Naive B cell (primary cell): ENCODE measurements around the gene WARS2. TPM values are rescaled to one million over a fixed set of nuclear protein-coding genes. Genes with fewer than 3 reads are reported as not detected.
A peak's percentile ranks its signal among the peaks of the same experiment; 100 is the strongest.
"Not testable (repeated sequence)": the region's sequence is repeated elsewhere in the genome, so short reads cannot be mapped to it uniquely, and the experiment has no call there.

ENCODE experiments used
- ATAC-seq, 2 donors: fragments of 150-1000 bp; cut with Tn5 transposase; 2 replicates each; pipeline ENCODE4 v1.10.0; 2021; ENCODE audit warnings: low read depth in 2 of 2, mild to moderate bottlenecking in 2 of 2, moderate library complexity in 2 of 2
- DNase-seq: peaks from one replicate; pipeline ENCODE4 v3.0.0; 2022
- H3K27ac Mint-ChIP-seq, 6 donors: one replicate each; pipeline ENCODE4 v1.8.0; 2020 to 2022; ENCODE audit warnings: mild to moderate bottlenecking in 6 of 6, mixed read lengths in 6 of 6, moderate library complexity in 5 of 6, inconsistent platforms in 2 of 6
- H3K27me3 Mint-ChIP-seq, 3 donors: one replicate each; pipeline ENCODE4 v1.8.0; 2021 to 2022; ENCODE audit warnings: mixed read lengths in 3 of 3, mild to moderate bottlenecking in 1 of 3
- H3K36me3 Mint-ChIP-seq, 2 donors: one replicate each; pipeline ENCODE4 v1.8.0; 2020 to 2022; ENCODE audit warnings: mixed read lengths in 2 of 2, inconsistent platforms in 1 of 2, mild to moderate bottlenecking in 1 of 2
- H3K4me1 Mint-ChIP-seq, 3 donors: one replicate each; pipeline ENCODE4 v1.8.0; 2020 to 2022; ENCODE audit warnings: mixed read lengths in 3 of 3, inconsistent platforms in 1 of 3, mild to moderate bottlenecking in 1 of 3, moderate library complexity in 1 of 3
- H3K4me3 Mint-ChIP-seq, 8 donors: one replicate each; pipeline ENCODE4 v1.8.0; 2020 to 2022; ENCODE audit warnings: mild to moderate bottlenecking in 8 of 8, mixed read lengths in 8 of 8, moderate library complexity in 8 of 8, inconsistent platforms in 2 of 8
- H3K9me3 Mint-ChIP-seq, 7 donors: one replicate each; pipeline ENCODE4 v1.8.0; 2020 to 2022; ENCODE audit warnings: mixed read lengths in 7 of 7, mild to moderate bottlenecking in 5 of 7, inconsistent platforms in 2 of 7, moderate library complexity in 1 of 7
- polyA plus RNA-seq, 6 donors: library from polyadenylated mRNA; unstranded; fragments of 300-500 nt; fragmentation: Illumina TruSeq; gene quantifications; one replicate each; pipeline ENCODE4 v1.2.3, GENCODE V29; 2021; ENCODE audit warnings: low read depth in 6 of 6

Gene WARS2
- polyA plus RNA-seq, 6 donors from 2014 or later, result 6.2 to 21.3 (median 19.1) TPM

DNA sequence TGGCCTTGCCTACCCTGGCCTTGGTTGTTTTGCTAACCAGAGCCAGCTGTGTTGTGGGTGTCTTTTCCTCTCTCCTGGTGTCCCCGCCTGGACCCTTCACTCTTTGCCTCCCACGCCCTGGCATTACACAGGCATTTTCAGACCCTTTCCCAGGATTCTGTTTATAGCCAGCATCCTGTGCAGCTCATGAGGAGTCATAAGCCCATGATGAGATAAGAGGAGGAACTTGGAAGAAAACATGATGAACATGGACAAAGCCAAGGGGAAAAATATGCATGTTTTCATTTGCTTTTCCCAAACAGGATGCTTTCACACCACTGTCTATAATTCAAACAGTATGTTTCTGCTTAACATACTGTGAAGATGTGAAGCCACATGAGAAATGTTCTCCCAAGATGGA lies 18.7 kb upstream of the WARS2 start:
- Mint-ChIP-seq H3K36me3 (peaks cover 40 to 53% of the 10 kb centered on the region in 2 donors), H3K27ac (peak overlapping the region in 1 of 6 donors; percentile 26), H3K9me3 (peaks cover 0 to 11% (median 4%) of the 10 kb centered on the region in 7 donors), H3K27me3 (no peaks in the 10 kb centered on the region), H3K4me1 (peaks cover 3 to 9% (median 7%) of the 10 kb centered on the region in 3 donors), H3K4me3 (no peak overlapping the region)
- no peak for DNase-seq
- no peak for ATAC-seq

DNA sequence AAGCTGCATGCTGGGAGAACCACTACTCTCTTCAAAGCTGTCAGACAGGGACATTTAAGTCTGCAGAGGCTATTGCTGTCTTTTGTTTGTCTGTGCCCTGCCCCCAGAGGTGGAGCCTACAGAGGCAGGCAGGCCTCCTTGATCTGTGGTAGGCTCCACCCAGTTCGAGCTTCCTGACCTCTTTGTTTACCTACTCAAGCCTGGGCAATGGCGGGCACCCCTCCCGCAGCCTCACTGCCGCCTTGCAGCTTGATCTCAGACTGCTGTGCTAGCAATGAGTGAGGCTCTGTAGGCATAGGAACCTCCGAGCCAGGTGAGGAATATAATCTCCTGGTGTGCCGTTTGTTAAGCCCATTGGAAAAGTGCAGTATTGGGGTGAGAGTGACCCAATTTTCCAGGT lies 16.3 kb upstream of the WARS2 start:
- not testable (repeated sequence) for DNase-seq, H3K27ac Mint-ChIP-seq, ATAC-seq, H3K4me3 Mint-ChIP-seq, H3K27me3 Mint-ChIP-seq
- peaks cover 33 to 49% of the 10 kb centered on the region in 2 donors for H3K36me3 Mint-ChIP-seq
- H3K4me1 Mint-ChIP-seq, result peaks cover 3 to 13% (median 8%) of the 10 kb centered on the region in 3 donors
- peaks cover 0 to 11% (median 4%) of the 10 kb centered on the region in 7 donors for H3K9me3 Mint-ChIP-seq

DNA sequence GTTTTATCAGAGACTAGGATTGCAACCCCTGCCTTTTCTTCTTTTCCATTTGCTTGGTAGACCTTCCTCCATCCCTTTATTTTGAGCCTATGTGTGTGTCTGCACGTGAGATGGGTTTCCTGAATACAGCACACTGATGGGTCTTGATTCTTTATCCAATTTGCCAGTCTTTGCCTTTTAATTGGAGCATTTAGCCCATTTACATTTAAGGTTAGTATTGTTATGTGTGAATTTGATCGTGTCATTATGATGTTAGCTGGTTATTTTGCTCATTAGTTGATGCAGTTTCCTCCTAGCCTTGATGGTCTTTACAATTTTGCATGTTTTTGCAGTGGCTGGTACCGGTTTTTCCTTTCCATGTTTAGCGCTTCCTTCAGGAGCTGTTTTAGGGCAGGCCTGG lies 14.6 kb upstream of the WARS2 start:
- H3K36me3 Mint-ChIP-seq, result peaks cover 33 to 44% of the 10 kb centered on the region in 2 donors
- peaks cover 3 to 13% (median 8%) of the 10 kb centered on the region in 3 donors for H3K4me1 Mint-ChIP-seq
- peaks cover 0 to 11% (median 4%) of the 10 kb centered on the region in 7 donors for H3K9me3 Mint-ChIP-seq
- not testable (repeated sequence) for H3K27me3 Mint-ChIP-seq, ATAC-seq, H3K4me3 Mint-ChIP-seq, DNase-seq
- H3K27ac Mint-ChIP-seq, result peak overlapping the region in 1 of 6 donors; percentile 70

DNA sequence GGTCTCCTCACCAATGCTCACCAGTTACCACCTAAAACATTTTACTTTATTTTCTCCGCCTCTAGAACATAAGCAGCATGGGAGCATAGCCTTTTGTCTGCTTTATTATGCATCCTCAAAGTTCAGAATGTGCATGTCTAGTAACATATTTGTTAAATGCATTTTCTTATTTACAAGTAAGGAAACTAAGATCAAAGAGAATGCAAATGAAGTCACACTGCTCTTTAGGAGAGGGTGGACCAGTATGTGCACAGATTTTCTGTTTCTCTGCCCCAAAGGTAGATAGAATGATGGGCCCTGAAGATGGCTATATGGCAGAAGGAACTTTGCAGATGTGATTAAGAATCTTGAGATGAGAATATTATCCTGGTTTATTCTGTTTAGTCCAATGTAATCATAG lies 9.7 kb upstream of the WARS2 start:
- H3K9me3 Mint-ChIP-seq, result peaks cover 0 to 3% (median 0%) of the 10 kb centered on the region in 7 donors
- H3K36me3 Mint-ChIP-seq, result peaks cover 13 to 17% of the 10 kb centered on the region in 2 donors
- peaks cover 3 to 9% (median 4%) of the 10 kb centered on the region in 3 donors for H3K4me1 Mint-ChIP-seq
- no peak for DNase-seq
- ATAC-seq, result no peak
- H3K4me3 Mint-ChIP-seq, result no peak overlapping the region
- no peaks in the 10 kb centered on the region for H3K27me3 Mint-ChIP-seq
- no peak overlapping the region for H3K27ac Mint-ChIP-seq

DNA sequence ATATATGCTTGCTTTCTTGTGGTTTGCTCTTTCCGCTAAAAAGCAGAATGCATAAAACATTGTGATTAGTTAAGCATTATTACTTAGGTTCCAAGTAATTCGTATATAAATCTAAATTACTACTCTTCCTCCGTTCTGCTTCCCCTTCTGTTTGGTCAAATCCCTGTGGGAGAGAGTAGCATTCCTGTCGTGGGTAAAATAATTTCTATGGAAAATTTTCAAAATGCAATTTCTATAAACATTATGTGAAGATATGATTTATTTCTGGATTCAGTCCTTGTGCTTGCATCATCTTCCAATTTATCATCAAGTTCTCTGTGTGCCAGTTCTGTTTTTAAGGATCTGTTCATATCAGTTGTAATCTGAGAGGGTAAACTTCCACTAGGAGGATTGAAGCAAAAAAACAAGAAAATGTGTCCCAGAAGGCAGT lies 7.2 kb upstream of the WARS2 start:
- Mint-ChIP-seq H3K4me1 (peaks cover 0 to 4% (median 3%) of the 10 kb centered on the region in 3 donors), H3K36me3 (peaks cover 0 to 9% of the 10 kb centered on the region in 2 donors), H3K27ac (no peak overlapping the region), H3K27me3 (no peaks in the 10 kb centered on the region), H3K9me3 (no peaks in the 10 kb centered on the region), H3K4me3 (no peak overlapping the region)
- ATAC-seq (no peak), DNase-seq (no peak)

DNA sequence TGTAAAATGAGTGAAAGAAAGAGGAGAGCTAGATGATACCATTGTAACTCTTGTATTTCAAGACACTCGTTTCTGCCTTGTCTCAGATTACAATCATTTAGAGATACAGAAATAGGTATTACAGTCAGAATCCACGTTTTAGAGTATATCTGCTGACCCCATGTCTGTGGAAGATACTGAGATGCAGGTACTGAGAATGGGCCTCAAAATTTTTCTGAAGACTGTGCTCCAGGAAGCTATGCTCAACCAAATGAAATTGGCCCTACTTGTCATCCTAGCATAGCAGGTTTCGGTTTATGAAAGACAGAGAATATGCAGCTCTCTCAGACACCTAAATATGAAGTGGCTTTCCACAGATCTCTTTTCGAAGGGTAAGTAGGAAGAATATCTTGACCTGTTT lies 6.0 kb upstream of the WARS2 start:
- ATAC-seq, result no peak
- peaks cover 0 to 9% of the 10 kb centered on the region in 2 donors for H3K36me3 Mint-ChIP-seq
- no peaks in the 10 kb centered on the region for H3K27me3 Mint-ChIP-seq
- DNase-seq, result no peak
- H3K9me3 Mint-ChIP-seq, result no peaks in the 10 kb centered on the region
- H3K4me1 Mint-ChIP-seq, result peaks cover 3 to 6% (median 4%) of the 10 kb centered on the region in 3 donors
- peak overlapping the region in 1 of 6 donors; percentile 11 for H3K27ac Mint-ChIP-seq
- H3K4me3 Mint-ChIP-seq, result no peak overlapping the region

DNA sequence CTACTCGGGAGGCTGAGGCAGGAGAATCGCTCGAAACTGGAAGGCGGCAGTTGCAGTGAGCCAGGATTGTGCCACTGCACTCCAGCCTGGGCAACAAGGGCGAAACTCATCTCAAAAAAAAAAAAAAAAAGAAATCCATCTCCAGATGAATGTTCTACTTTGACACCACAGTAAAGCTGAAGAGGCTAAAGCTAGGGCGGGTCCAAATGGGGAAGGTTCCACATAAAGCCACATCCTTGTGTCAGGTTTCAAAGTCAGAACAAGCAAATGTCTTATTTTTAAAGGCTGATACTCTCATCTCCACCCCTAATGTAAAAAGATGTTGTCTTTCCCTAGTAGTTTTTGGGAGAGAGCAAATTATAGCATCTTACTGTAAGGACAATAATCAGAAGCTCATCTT lies 4.4 kb upstream of the WARS2 start:
- ATAC-seq, result no peak
- Mint-ChIP-seq H3K4me1 (peaks cover 3 to 10% (median 4%) of the 10 kb centered on the region in 3 donors), H3K4me3 (no peak overlapping the region), H3K27ac (no peak overlapping the region), H3K9me3 (no peaks in the 10 kb centered on the region), H3K27me3 (no peaks in the 10 kb centered on the region), H3K36me3 (peaks cover 0 to 4% of the 10 kb centered on the region in 2 donors)
- no peak for DNase-seq

DNA sequence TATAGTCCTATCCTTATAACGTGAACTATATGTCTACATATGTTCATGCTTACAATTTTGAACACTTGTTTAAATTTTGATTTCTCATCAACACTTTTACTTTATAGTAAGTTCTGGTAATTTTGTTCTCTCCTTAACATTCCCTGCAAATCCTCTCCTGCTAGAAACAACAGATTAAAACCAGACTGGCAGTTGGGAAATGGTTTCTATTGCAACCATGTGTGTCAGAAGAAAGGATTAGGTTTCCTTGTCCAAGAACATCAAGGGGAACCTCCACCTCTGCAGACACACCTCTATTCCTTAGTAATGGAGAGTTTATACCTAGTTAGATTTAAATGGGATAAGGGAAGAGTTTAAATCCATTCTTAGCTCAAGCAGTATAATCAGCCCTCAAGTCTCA lies 3.3 kb upstream of the WARS2 start:
- H3K4me1 Mint-ChIP-seq, result peaks cover 3 to 10% (median 4%) of the 10 kb centered on the region in 3 donors

DNA sequence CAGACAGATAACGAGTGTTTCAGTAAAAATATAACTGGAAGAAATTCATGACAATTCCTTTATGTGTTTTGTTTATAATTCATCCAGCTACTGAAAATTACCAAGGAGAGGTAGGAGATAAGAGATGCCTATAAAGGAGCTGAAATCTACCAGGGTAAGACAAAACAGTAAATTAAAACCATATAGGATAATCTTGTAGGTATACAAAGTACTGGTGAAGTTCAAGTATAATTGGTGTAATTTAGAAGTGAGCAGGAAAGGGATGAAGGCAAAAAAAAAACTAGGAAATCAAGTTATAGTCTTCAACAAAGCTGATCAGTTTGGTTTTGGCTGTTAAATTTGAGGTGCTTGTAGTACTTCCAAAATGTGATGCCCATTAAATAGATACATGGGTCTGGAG lies 1.2 kb upstream of the WARS2 start:
- Mint-ChIP-seq H3K36me3 (no peaks in the 10 kb centered on the region), H3K4me3 (no peak overlapping the region), H3K27ac (peak overlapping the region in 2 of 6 donors; percentile 34 to 38), H3K9me3 (no peaks in the 10 kb centered on the region), H3K27me3 (no peaks in the 10 kb centered on the region), H3K4me1 (peaks cover 3 to 10% (median 4%) of the 10 kb centered on the region in 3 donors)
- DNase-seq (no peak), ATAC-seq (no peak)

More for the DNA sequence above, 3.3 kb upstream of the WARS2 start:
- Mint-ChIP-seq H3K36me3 (no peaks in the 10 kb centered on the region), H3K9me3 (no peaks in the 10 kb centered on the region), H3K4me3 (no peak overlapping the region), H3K27me3 (no peaks in the 10 kb centered on the region), H3K27ac (no peak overlapping the region)
- no peak for ATAC-seq
- no peak for DNase-seq

DNA sequence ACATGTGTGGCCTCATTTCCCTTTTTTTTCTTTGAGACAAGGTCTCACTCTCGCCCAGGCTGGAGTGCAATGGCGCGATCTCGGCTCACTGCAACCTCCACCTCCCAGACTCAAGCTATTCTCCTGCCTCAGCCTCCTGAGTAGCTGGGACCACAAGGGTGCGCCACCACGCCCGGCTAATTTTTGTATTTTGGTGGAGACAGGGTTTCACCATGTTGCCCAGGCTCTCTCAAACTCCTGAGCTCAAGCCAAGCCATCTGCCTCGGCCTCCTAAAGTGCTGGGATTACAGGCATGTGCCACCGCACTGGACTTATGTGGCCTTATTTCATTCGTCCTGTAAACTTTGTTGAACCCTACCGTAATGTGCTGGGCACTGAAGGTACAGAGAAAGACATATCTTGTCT lies 569 bp upstream of the WARS2 start:
- ATAC-seq, result no peak
- Mint-ChIP-seq H3K36me3 (no peaks in the 10 kb centered on the region), H3K27ac (no peak overlapping the region)

DNA sequence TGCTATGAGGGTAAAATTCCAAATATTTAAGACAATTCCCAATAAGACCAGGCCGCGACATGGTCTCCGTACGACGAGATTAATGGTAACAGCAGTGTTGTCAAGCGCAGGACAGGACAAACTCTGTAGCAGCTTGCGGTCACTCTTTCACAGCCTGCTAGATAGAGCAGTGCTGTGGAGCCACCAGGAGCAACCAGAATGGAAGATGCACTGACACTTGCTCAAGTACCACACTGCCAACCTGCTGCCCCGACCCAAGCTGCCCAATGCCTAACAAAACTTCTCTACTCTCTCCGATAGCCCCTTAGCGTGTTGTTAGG lies 636 bp downstream of the WARS2 start:
- ATAC-seq (peak; percentile 13 to 15), DNase-seq (no peak)
- Mint-ChIP-seq H3K36me3 (no peaks in the 10 kb centered on the region), H3K9me3 (no peaks in the 10 kb centered on the region), H3K27ac (no peak overlapping the region), H3K27me3 (no peaks in the 10 kb centered on the region), H3K4me1 (peaks cover 0 to 10% (median 1%) of the 10 kb centered on the region in 3 donors), H3K4me3 (no peak overlapping the region)

More for the DNA sequence above, 569 bp upstream of the WARS2 start:
- Mint-ChIP-seq H3K4me3 (no peak overlapping the region), H3K4me1 (peaks cover 3 to 10% (median 4%) of the 10 kb centered on the region in 3 donors), H3K27me3 (no peaks in the 10 kb centered on the region), H3K9me3 (no peaks in the 10 kb centered on the region)
- DNase-seq, result no peak

DNA sequence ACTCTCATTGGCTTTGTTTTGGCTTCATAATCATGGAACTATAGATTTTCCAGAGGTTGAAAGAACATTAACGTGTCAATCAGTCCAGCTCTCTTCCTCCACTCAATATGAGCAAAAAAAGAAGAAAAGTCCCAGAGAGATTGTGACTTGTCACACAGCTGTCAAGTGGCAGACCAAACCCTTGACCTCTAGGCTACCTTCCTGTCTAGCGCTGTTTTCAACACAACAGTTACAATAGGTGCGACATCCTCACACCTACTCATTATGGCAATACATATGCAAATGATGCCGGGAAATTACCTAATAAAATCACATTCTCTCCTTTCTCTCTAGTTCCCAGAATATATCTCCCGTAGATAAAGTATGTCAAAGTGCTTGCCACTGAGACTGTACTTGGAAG lies 1.1 kb downstream of the WARS2 start:
- peak; percentile 21 for DNase-seq
- Mint-ChIP-seq H3K4me1 (peaks cover 0 to 13% (median 0%) of the 10 kb centered on the region in 3 donors), H3K27ac (no peak overlapping the region), H3K4me3 (no peak overlapping the region), H3K27me3 (no peaks in the 10 kb centered on the region), H3K9me3 (no peaks in the 10 kb centered on the region), H3K36me3 (no peaks in the 10 kb centered on the region)
- ATAC-seq, result peak; percentile 7 to 37

DNA sequence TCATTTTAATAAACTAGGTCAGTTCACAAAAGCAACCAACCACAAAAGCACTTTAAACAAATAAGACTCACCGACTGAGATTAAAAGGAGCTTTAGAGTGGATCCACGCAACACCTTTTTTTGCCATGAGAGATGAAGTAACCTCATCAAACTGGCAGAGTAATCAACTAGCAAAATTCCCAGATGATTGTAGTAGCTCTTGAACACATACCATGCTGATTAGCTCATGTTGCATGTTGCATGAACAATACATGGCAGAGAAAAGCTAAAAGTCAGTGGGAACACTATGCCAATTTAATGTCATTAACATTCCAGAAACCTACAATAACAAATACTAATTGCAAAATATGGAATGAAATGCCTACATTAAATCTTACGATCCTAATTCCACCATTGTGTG lies 4.1 kb downstream of the WARS2 start:
- Mint-ChIP-seq H3K9me3 (no peaks in the 10 kb centered on the region), H3K36me3 (no peaks in the 10 kb centered on the region), H3K4me3 (no peak overlapping the region), H3K27ac (no peak overlapping the region), H3K27me3 (no peaks in the 10 kb centered on the region), H3K4me1 (peaks cover 6 to 9% (median 6%) of the 10 kb centered on the region in 3 donors)
- DNase-seq, result no peak
- ATAC-seq, result no peak

DNA sequence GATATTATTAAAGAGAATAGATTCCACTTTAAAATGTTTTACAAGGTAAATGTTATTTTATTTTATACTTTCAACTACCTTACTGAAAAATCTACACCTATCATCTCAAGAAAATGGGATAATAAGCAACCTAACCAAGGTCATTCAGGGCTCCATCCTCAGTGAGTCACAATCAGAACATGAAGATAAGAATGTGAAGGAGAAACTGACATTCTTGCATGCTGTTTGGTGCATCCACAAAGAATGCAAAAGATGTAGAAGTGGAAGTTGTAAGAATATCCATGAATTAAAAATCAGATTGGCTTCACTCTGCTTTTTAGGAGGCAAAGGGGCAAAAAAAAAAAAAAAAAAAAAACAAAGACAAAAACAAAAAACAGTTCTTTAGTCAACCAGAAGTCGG lies 6.5 kb downstream of the WARS2 start:
- Mint-ChIP-seq H3K27ac (peak overlapping the region in 1 of 6 donors; percentile 55), H3K27me3 (no peaks in the 10 kb centered on the region), H3K36me3 (no peaks in the 10 kb centered on the region), H3K9me3 (no peaks in the 10 kb centered on the region), H3K4me1 (peaks cover 5 to 6% (median 6%) of the 10 kb centered on the region in 3 donors), H3K4me3 (no peak overlapping the region)
- DNase-seq, result no peak
- ATAC-seq, result no peak

DNA sequence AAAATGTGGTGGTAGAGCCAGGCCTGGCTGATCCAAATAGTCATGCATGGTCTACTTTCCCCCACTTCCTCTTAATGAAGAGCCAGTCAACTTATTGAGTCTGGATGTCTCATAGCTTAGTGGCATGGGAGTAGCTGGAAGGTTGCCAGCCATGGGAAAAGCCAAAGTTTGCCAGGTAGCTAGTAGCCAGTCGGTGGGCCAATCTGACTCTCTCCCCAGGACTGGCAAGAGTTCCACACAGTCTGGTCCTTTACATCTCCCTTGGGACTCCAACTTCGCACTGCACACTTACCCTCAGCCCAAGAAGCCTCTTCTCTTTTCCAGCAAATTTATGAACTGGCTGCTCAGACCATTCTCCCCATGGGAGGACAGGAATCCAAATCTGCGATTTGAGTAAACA lies 8.3 kb downstream of the WARS2 start:
- peaks cover 0 to 6% (median 0%) of the 10 kb centered on the region in 7 donors for H3K9me3 Mint-ChIP-seq
- ATAC-seq, result peak; percentile 59 to 61
- no peaks in the 10 kb centered on the region for H3K36me3 Mint-ChIP-seq
- H3K27me3 Mint-ChIP-seq, result no peaks in the 10 kb centered on the region
- H3K4me1 Mint-ChIP-seq, result peaks cover 5 to 6% (median 6%) of the 10 kb centered on the region in 3 donors
- DNase-seq, result no peak
- no peak overlapping the region for H3K4me3 Mint-ChIP-seq
- no peak overlapping the region for H3K27ac Mint-ChIP-seq
